Measurements from ENCODE around the gene MAD2L1BP.
"Not testable (repeated sequence)": the region's sequence is repeated elsewhere in the genome, so short reads cannot be mapped to it uniquely, and the experiment has no call there.

The MAD2L1BP gene

GRCh38 chr6:43627008-43627825 is 8.4 kb upstream of the MAD2L1BP start:
- Histone ChIP-seq H3K4me3 (ENCODE audit: low read depth, low read length) (no peak overlapping the region), H3K4me1 (ENCODE audit: control insufficient read depth, insufficient read depth, low read length) (peaks cover 4% of the 10 kb centered on the region), H3K36me3 (ENCODE audit: control insufficient read depth, insufficient read depth, low read length) (peaks cover 55% of the 10 kb centered on the region), H3K27ac (ENCODE audit: low read depth, low read length) (no peak overlapping the region), H3K9me3 (ENCODE audit: control insufficient read depth, insufficient read depth, low read length) (no peaks in the 10 kb centered on the region), H3K27me3 (ENCODE audit: control insufficient read depth, insufficient read depth, low read length) (no peaks in the 10 kb centered on the region), H3K9ac (ENCODE audit: low read depth, low read length) (no peak overlapping the region)

GRCh38 chr6:43628393-43629103 is 7.1 kb upstream of the MAD2L1BP start:
- Histone ChIP-seq H3K4me1 (ENCODE audit: control insufficient read depth, insufficient read depth, low read length) (peaks cover 4% of the 10 kb centered on the region), H3K27ac (ENCODE audit: low read depth, low read length) (peak overlapping the region; percentile 90)

GRCh38 chr6:43629104-43629504 is 6.5 kb upstream of the MAD2L1BP start, which contains the start of gene GTPBP2:
Gene GTPBP2 (minus strand): TSS chr6:43629264. CDS start chr6:43629162, 102 bp downstream.
- no peaks in the 10 kb centered on the region for H3K9me3 ChIP-seq (ENCODE audit: control insufficient read depth, insufficient read depth, low read length)
- no peaks in the 10 kb centered on the region for H3K27me3 ChIP-seq (ENCODE audit: control insufficient read depth, insufficient read depth, low read length)
- H3K27ac ChIP-seq (ENCODE audit: low read depth, low read length) = peak within 1 kb of the TSS; percentile 98
- H3K4me3 ChIP-seq (ENCODE audit: low read depth, low read length) = peak within 1 kb of the TSS; percentile 80
- H3K36me3 ChIP-seq (ENCODE audit: control insufficient read depth, insufficient read depth, low read length) = peaks cover 36% of the 10 kb centered on the region
- peak within 1 kb of the TSS; percentile 93 for H3K9ac ChIP-seq (ENCODE audit: low read depth, low read length)
- peaks cover 4% of the 10 kb centered on the region for H3K4me1 ChIP-seq (ENCODE audit: control insufficient read depth, insufficient read depth, low read length)

More at GRCh38 chr6:43628393-43629103, 7.1 kb upstream of the MAD2L1BP start:
- Histone ChIP-seq H3K36me3 (ENCODE audit: control insufficient read depth, insufficient read depth, low read length) (peaks cover 41% of the 10 kb centered on the region), H3K4me3 (ENCODE audit: low read depth, low read length) (peak overlapping the region; percentile 80), H3K9me3 (ENCODE audit: control insufficient read depth, insufficient read depth, low read length) (no peaks in the 10 kb centered on the region), H3K9ac (ENCODE audit: low read depth, low read length) (peak overlapping the region; percentile 53), H3K27me3 (ENCODE audit: control insufficient read depth, insufficient read depth, low read length) (no peaks in the 10 kb centered on the region)

- Histone ChIP-seq H3K27ac (ENCODE audit: low read depth, low read length) (peak overlapping the region; percentile 98), H3K27me3 (ENCODE audit: control insufficient read depth, insufficient read depth, low read length) (no peaks in the 10 kb centered on the region), H3K9ac (ENCODE audit: low read depth, low read length) (peak overlapping the region; percentile 93), H3K36me3 (ENCODE audit: control insufficient read depth, insufficient read depth, low read length) (peaks cover 30% of the 10 kb centered on the region), H3K4me3 (ENCODE audit: low read depth, low read length) (peak overlapping the region; percentile 79), H3K9me3 (ENCODE audit: control insufficient read depth, insufficient read depth, low read length) (no peaks in the 10 kb centered on the region), H3K4me1 (ENCODE audit: control insufficient read depth, insufficient read depth, low read length) (peaks cover 4% of the 10 kb centered on the region)
These were observed 5.9 kb upstream of the MAD2L1BP start for GRCh38 chr6:43629505-43630300.

GRCh38 chr6:43630980-43631619 is 4.5 kb upstream of the MAD2L1BP start:
- H3K9ac ChIP-seq (ENCODE audit: low read depth, low read length) = no peak overlapping the region
- peaks cover 16% of the 10 kb centered on the region for H3K36me3 ChIP-seq (ENCODE audit: control insufficient read depth, insufficient read depth, low read length)
- no peak overlapping the region for H3K4me3 ChIP-seq (ENCODE audit: low read depth, low read length)
- H3K9me3 ChIP-seq (ENCODE audit: control insufficient read depth, insufficient read depth, low read length) = no peaks in the 10 kb centered on the region
- H3K27ac ChIP-seq (ENCODE audit: low read depth, low read length) = peak overlapping the region; percentile 20
- H3K27me3 ChIP-seq (ENCODE audit: control insufficient read depth, insufficient read depth, low read length) = no peaks in the 10 kb centered on the region
- peaks cover 4% of the 10 kb centered on the region for H3K4me1 ChIP-seq (ENCODE audit: control insufficient read depth, insufficient read depth, low read length)

GRCh38 chr6:43633002-43633401 is 2.6 kb upstream of the MAD2L1BP start:
- not testable (repeated sequence) for H3K27me3 ChIP-seq (ENCODE audit: control insufficient read depth, insufficient read depth, low read length); H3K9ac ChIP-seq (ENCODE audit: low read depth, low read length); H3K4me1 ChIP-seq (ENCODE audit: control insufficient read depth, insufficient read depth, low read length); H3K27ac ChIP-seq (ENCODE audit: low read depth, low read length); H3K9me3 ChIP-seq (ENCODE audit: control insufficient read depth, insufficient read depth, low read length); H3K36me3 ChIP-seq (ENCODE audit: control insufficient read depth, insufficient read depth, low read length); H3K4me3 ChIP-seq (ENCODE audit: low read depth, low read length)

GRCh38 chr6:43634702-43635303 is 837 bp upstream of the MAD2L1BP start:
- no peak overlapping the region for H3K9ac ChIP-seq (ENCODE audit: low read depth, low read length)
- H3K27ac ChIP-seq (ENCODE audit: low read depth, low read length) = no peak overlapping the region
- H3K4me3 ChIP-seq (ENCODE audit: low read depth, low read length) = no peak overlapping the region; the same call in 1 of the 2 replicates
- H3K9me3 ChIP-seq (ENCODE audit: control insufficient read depth, insufficient read depth, low read length) = no peaks in the 10 kb centered on the region
- H3K27me3 ChIP-seq (ENCODE audit: control insufficient read depth, insufficient read depth, low read length) = no peaks in the 10 kb centered on the region
- peaks cover 18% of the 10 kb centered on the region for H3K36me3 ChIP-seq (ENCODE audit: control insufficient read depth, insufficient read depth, low read length)
- H3K4me1 ChIP-seq (ENCODE audit: control insufficient read depth, insufficient read depth, low read length) = peaks cover 4% of the 10 kb centered on the region

- no peak overlapping the region for H3K27ac ChIP-seq (ENCODE audit: low read depth, low read length)
- H3K9ac ChIP-seq (ENCODE audit: low read depth, low read length) = peak overlapping the region; percentile 89
- H3K27me3 ChIP-seq (ENCODE audit: control insufficient read depth, insufficient read depth, low read length) = no peaks in the 10 kb centered on the region
- H3K4me1 ChIP-seq (ENCODE audit: control insufficient read depth, insufficient read depth, low read length) = no peaks in the 10 kb centered on the region
- peaks cover 32% of the 10 kb centered on the region for H3K36me3 ChIP-seq (ENCODE audit: control insufficient read depth, insufficient read depth, low read length)
- peak overlapping the region; percentile 96 for H3K4me3 ChIP-seq (ENCODE audit: low read depth, low read length)
- H3K9me3 ChIP-seq (ENCODE audit: control insufficient read depth, insufficient read depth, low read length) = no peaks in the 10 kb centered on the region
These were observed 644 bp downstream of the MAD2L1BP start for GRCh38 chr6:43636308-43636659.

- peaks cover 42% of the 10 kb centered on the region for H3K36me3 ChIP-seq (ENCODE audit: control insufficient read depth, insufficient read depth, low read length)
- H3K4me1 ChIP-seq (ENCODE audit: control insufficient read depth, insufficient read depth, low read length) = peaks cover 4% of the 10 kb centered on the region; the same call in 1 of the 2 replicates
- peak overlapping the region; percentile 61 for H3K27ac ChIP-seq (ENCODE audit: low read depth, low read length)
- no peak overlapping the region for H3K9ac ChIP-seq (ENCODE audit: low read depth, low read length)
- H3K27me3 ChIP-seq (ENCODE audit: control insufficient read depth, insufficient read depth, low read length) = no peaks in the 10 kb centered on the region
- no peaks in the 10 kb centered on the region for H3K9me3 ChIP-seq (ENCODE audit: control insufficient read depth, insufficient read depth, low read length)
- H3K4me3 ChIP-seq (ENCODE audit: low read depth, low read length) = no peak overlapping the region
These were observed 4.6 kb downstream of the MAD2L1BP start for GRCh38 chr6:43639984-43640800.
